ENCODE measurements around the gene ANKRD28.
"Not testable (repeated sequence)": the region's sequence is repeated elsewhere in the genome, so short reads cannot be mapped to it uniquely, and the experiment has no call there.

The ANKRD28 gene

GRCh38 chr3:15795651-15796308 lies 2.0 kb downstream of the ANKRD28 start:
- peaks cover 22% of the 10 kb centered on the region; the same call in 1 of the 2 replicates for H3K4me1 ChIP-seq (ENCODE audit: insufficient read depth, low read length)
- no peaks in the 10 kb centered on the region for H3K36me3 ChIP-seq (ENCODE audit: insufficient read depth, low read length)
- no peak overlapping the region for H3K9ac ChIP-seq (ENCODE audit: low read depth, low read length)
- H3K9me3 ChIP-seq (ENCODE audit: control insufficient read depth, insufficient read depth, low read length), result no peaks in the 10 kb centered on the region

- Histone ChIP-seq H3K9ac (ENCODE audit: low read depth, low read length) (no peak overlapping the region), H3K4me1 (ENCODE audit: insufficient read depth, low read length) (peaks cover 22% of the 10 kb centered on the region; the same call in 1 of the 2 replicates), H3K36me3 (ENCODE audit: insufficient read depth, low read length) (no peaks in the 10 kb centered on the region), H3K9me3 (ENCODE audit: control insufficient read depth, insufficient read depth, low read length) (no peaks in the 10 kb centered on the region)
Measured at GRCh38 chr3:15794842-15795650, 2.7 kb downstream of the ANKRD28 start.

- no peaks in the 10 kb centered on the region for H3K9me3 ChIP-seq (ENCODE audit: control insufficient read depth, insufficient read depth, low read length)
- H3K9ac ChIP-seq (ENCODE audit: low read depth, low read length), result no peak overlapping the region
- H3K4me1 ChIP-seq (ENCODE audit: insufficient read depth, low read length), result peaks cover 22% of the 10 kb centered on the region; the same call in 1 of the 2 replicates
Measured at GRCh38 chr3:15794303-15794771, 3.4 kb downstream of the ANKRD28 start.

GRCh38 chr3:15791525-15791924 lies 6.3 kb downstream of the ANKRD28 start:
- Histone ChIP-seq H3K36me3 (ENCODE audit: insufficient read depth, low read length) (no peaks in the 10 kb centered on the region), H3K4me1 (ENCODE audit: insufficient read depth, low read length) (peaks cover 7% of the 10 kb centered on the region; the same call in 1 of the 2 replicates), H3K9ac (ENCODE audit: low read depth, low read length) (no peak overlapping the region), H3K9me3 (ENCODE audit: control insufficient read depth, insufficient read depth, low read length) (no peaks in the 10 kb centered on the region)

More at GRCh38 chr3:15794303-15794771, 3.4 kb downstream of the ANKRD28 start:
- no peaks in the 10 kb centered on the region for H3K36me3 ChIP-seq (ENCODE audit: insufficient read depth, low read length)

GRCh38 chr3:15787941-15788340 lies 9.8 kb downstream of the ANKRD28 start:
- Histone ChIP-seq H3K36me3 (ENCODE audit: insufficient read depth, low read length) (no peaks in the 10 kb centered on the region), H3K4me1 (ENCODE audit: insufficient read depth, low read length) (no peaks in the 10 kb centered on the region), H3K9me3 (ENCODE audit: control insufficient read depth, insufficient read depth, low read length) (no peaks in the 10 kb centered on the region), H3K9ac (ENCODE audit: low read depth, low read length) (no peak overlapping the region)

- H3K4me1 ChIP-seq (ENCODE audit: insufficient read depth, low read length), result no peaks in the 10 kb centered on the region
- H3K36me3 ChIP-seq (ENCODE audit: insufficient read depth, low read length), result no peaks in the 10 kb centered on the region
- H3K9ac ChIP-seq (ENCODE audit: low read depth, low read length), result no peak overlapping the region
Measured at GRCh38 chr3:15787526-15787925, 10.3 kb downstream of the ANKRD28 start.

GRCh38 chr3:15783361-15783969 lies 14.3 kb downstream of the ANKRD28 start:
- no peaks in the 10 kb centered on the region for H3K9me3 ChIP-seq (ENCODE audit: control insufficient read depth, insufficient read depth, low read length)
- peaks cover 5% of the 10 kb centered on the region; the same call in 1 of the 2 replicates for H3K4me1 ChIP-seq (ENCODE audit: insufficient read depth, low read length)
- H3K36me3 ChIP-seq (ENCODE audit: insufficient read depth, low read length), result no peaks in the 10 kb centered on the region
- H3K9ac ChIP-seq (ENCODE audit: low read depth, low read length), result no peak overlapping the region

More at GRCh38 chr3:15787526-15787925, 10.3 kb downstream of the ANKRD28 start:
- H3K9me3 ChIP-seq (ENCODE audit: control insufficient read depth, insufficient read depth, low read length), result no peaks in the 10 kb centered on the region

- H3K9me3 ChIP-seq (ENCODE audit: control insufficient read depth, insufficient read depth, low read length), result no peaks in the 10 kb centered on the region
- no peak overlapping the region for H3K9ac ChIP-seq (ENCODE audit: low read depth, low read length)
- peaks cover 5% of the 10 kb centered on the region; the same call in 1 of the 2 replicates for H3K4me1 ChIP-seq (ENCODE audit: insufficient read depth, low read length)
- H3K36me3 ChIP-seq (ENCODE audit: insufficient read depth, low read length), result no peaks in the 10 kb centered on the region
Measured at GRCh38 chr3:15782429-15782828, 15.3 kb downstream of the ANKRD28 start.

- peaks cover 5% of the 10 kb centered on the region; the same call in 1 of the 2 replicates for H3K4me1 ChIP-seq (ENCODE audit: insufficient read depth, low read length)
- H3K9me3 ChIP-seq (ENCODE audit: control insufficient read depth, insufficient read depth, low read length), result no peaks in the 10 kb centered on the region
- no peak overlapping the region for H3K9ac ChIP-seq (ENCODE audit: low read depth, low read length)
- no peaks in the 10 kb centered on the region for H3K36me3 ChIP-seq (ENCODE audit: insufficient read depth, low read length)
Measured at GRCh38 chr3:15781637-15782402, 16.0 kb downstream of the ANKRD28 start.

GRCh38 chr3:15781131-15781530 lies 16.6 kb downstream of the ANKRD28 start:
- Histone ChIP-seq H3K9ac (ENCODE audit: low read depth, low read length) (no peak overlapping the region), H3K4me1 (ENCODE audit: insufficient read depth, low read length) (peaks cover 5% of the 10 kb centered on the region; the same call in 1 of the 2 replicates), H3K9me3 (ENCODE audit: control insufficient read depth, insufficient read depth, low read length) (no peaks in the 10 kb centered on the region), H3K36me3 (ENCODE audit: insufficient read depth, low read length) (no peaks in the 10 kb centered on the region)

GRCh38 chr3:15779111-15779510 lies 18.7 kb downstream of the ANKRD28 start:
- Histone ChIP-seq H3K9me3 (ENCODE audit: control insufficient read depth, insufficient read depth, low read length) (no peaks in the 10 kb centered on the region), H3K4me1 (ENCODE audit: insufficient read depth, low read length) (peaks cover 5% of the 10 kb centered on the region; the same call in 1 of the 2 replicates), H3K9ac (ENCODE audit: low read depth, low read length) (no peak overlapping the region), H3K36me3 (ENCODE audit: insufficient read depth, low read length) (no peaks in the 10 kb centered on the region)

GRCh38 chr3:15778332-15778858 lies 19.4 kb downstream of the ANKRD28 start:
- Histone ChIP-seq H3K9me3 (ENCODE audit: control insufficient read depth, insufficient read depth, low read length) (no peaks in the 10 kb centered on the region), H3K4me1 (ENCODE audit: insufficient read depth, low read length) (peaks cover 5% of the 10 kb centered on the region; the same call in 1 of the 2 replicates), H3K36me3 (ENCODE audit: insufficient read depth, low read length) (no peaks in the 10 kb centered on the region), H3K9ac (ENCODE audit: low read depth, low read length) (no peak overlapping the region)

GRCh38 chr3:15774931-15775560 lies 22.7 kb downstream of the ANKRD28 start:
- H3K4me1 ChIP-seq (ENCODE audit: insufficient read depth, low read length); H3K9me3 ChIP-seq (ENCODE audit: control insufficient read depth, insufficient read depth, low read length); H3K9ac ChIP-seq (ENCODE audit: low read depth, low read length); H3K36me3 ChIP-seq (ENCODE audit: insufficient read depth, low read length): not testable (repeated sequence)

All from ES-I3 (cell line).